ENCODE results near the gene IGF2.

Gene IGF2

GRCh38 chr11:2156416-2157182, 17.4 kb upstream of the IGF2 start:
- in situ Hi-C loops (cut with HindIII; ENCODE audit: low sequenced_read_pairs): loop anchor here (25.0 kb wide), 1 partner anchor 356 kb away; no protein-coding TSS in a partner anchor

GRCh38 chr11:2155511-2155910, 16.3 kb upstream of the IGF2 start:
- in situ Hi-C loops (cut with HindIII; ENCODE audit: low sequenced_read_pairs): loop anchor here (25.0 kb wide), 1 partner anchor 357 kb away; no protein-coding TSS in a partner anchor

DNA sequence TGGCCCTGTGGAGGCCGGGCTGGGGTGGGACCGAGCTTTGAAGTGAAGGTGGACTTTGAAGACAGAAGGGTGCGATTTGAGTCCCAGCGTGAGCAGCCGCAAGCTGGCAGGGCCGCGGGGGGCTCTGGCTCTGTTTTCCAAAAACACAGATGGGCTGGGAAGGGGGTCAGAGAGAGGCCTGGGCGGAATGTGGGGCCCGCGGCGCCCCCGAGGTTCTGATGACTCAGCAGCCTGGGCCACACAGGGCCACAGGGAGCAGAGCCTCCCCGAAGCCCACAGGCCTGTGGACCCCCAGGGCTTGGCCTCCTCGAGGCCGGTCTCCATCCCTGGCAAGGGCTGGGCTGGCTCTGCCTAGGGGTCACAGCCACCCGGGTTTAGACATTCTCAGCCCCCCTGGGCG, 15.7 kb upstream of the IGF2 start:
- in situ Hi-C loops (cut with HindIII; ENCODE audit: low sequenced_read_pairs): loop anchor here (5.0 to 25.0 kb wide), 2 partner anchors 53 to 357 kb away; no protein-coding TSS in a partner anchor

DNA sequence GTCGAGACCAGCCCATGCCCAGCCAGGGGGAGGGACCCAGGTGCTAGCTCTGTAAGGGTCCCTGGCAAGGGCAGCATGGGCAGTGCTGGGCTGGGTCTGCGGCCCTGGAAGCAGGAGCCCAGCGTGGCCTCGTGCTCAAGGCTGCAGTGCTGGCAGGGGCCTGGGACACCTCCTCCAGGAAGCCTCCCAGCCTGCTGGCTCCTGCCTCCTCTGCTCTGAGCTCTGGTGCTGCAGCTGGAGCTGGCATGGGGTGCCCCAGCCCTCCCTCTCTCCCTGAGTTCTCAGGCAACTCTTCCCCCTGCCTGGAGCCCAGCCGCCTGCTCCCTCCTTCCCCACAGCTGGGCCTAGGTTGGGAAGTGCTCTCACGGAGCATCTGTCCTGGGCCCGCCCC, 15.0 kb upstream of the IGF2 start:
- in situ Hi-C loops (cut with HindIII; ENCODE audit: low sequenced_read_pairs): loop anchor here (5.0 to 25.0 kb wide), 2 partner anchors 52 to 358 kb away; no protein-coding TSS in a partner anchor

GRCh38 chr11:2153581-2154194, 14.5 kb upstream of the IGF2 start:
- in situ Hi-C loops (cut with HindIII; ENCODE audit: low sequenced_read_pairs): loop anchor here (5.0 to 25.0 kb wide), 2 partner anchors 51 to 359 kb away; no protein-coding TSS in a partner anchor

DNA sequence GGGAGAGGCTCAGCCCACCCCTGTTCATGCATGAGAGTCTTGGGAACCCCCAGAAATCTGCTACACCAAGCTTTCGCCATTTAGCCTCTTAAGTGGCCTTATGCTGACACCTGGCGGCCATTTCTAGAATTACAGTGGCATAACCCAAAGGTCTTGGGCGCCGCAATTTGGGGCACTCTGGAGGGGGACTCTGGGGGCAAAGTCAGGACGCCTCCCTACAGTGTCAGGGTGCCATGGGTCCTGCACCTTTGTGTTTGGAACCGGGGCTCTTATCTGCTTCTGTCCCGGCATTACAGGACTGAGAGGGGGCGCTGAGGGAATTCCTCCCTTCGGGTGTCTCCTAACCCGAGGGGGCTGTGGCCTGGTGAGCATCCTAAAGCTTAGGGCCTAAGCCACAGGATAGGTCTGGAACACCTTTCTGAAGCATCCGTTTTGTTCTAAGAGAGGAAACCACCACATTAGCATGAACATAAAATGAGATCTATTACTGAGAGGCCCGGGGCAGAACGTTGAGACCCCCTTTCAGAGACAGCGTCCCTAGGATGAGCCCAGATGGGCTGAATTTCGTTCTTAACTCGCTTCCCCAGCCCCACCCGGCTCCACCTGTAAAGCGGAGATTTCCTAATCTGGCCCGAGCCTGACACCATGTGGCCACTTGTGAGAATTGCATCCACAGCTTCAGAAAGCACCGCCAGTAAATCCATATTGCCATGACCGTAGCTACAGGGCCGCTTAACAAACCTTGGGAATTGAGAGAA, 12.5 kb upstream of the IGF2 start:
- in situ Hi-C loops (cut with HindIII; ENCODE audit: low sequenced_read_pairs): loop anchor here (5.0 to 25.0 kb wide), 2 partner anchors 49 to 361 kb away; no protein-coding TSS in a partner anchor

DNA sequence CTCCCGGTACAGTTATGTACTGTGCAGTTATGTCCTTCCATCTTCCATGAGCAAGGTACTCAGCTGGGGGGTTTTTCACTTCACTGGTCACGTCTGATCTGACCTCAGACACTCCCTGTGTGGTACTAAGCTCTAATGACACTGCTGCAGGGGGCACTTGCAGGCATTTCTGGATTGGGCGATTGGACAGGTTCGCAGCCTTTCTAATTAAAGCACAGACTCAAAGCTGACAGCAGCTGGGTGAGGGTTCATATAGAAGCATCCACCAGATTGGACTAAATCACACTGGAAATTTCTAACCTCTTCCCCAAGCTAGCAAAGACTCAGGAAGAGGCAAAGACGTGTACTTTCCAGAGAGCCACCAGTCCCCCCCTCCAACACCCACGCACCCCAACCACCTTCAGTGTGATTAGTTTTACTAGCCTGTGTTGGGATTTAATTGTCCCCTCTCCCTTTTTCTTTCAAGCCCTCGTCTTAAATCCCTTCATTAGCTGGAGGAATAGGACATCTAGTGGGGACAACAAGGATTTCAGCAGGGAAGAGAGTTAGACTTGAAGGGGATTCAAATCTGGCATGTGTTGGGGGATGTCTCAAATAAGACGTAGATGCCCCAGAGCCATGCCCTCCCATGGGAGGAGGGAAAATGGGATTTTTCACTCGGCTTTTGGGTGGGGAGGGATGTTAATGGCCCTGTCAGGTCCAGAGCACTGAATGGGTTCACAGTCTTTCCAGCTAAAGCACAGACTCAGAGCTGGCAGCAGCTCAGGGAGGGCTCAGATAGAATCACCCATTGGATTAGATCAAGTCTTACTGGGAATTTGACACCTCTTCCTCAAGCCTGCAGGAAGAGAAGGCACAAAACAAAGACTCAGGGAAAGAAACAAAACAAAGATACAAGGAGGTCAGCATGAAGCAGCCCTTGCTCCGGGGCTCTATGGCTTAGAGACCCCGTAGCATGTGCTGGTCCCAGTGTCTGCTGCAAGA, 11.0 kb upstream of the IGF2 start:
- in situ Hi-C loops (cut with HindIII; ENCODE audit: low sequenced_read_pairs): loop anchor here (5.0 to 25.0 kb wide), 3 partner anchors 48 to 525 kb away; partner anchors contain the start of genes KRTAP5-4 and KRTAP5-5

DNA sequence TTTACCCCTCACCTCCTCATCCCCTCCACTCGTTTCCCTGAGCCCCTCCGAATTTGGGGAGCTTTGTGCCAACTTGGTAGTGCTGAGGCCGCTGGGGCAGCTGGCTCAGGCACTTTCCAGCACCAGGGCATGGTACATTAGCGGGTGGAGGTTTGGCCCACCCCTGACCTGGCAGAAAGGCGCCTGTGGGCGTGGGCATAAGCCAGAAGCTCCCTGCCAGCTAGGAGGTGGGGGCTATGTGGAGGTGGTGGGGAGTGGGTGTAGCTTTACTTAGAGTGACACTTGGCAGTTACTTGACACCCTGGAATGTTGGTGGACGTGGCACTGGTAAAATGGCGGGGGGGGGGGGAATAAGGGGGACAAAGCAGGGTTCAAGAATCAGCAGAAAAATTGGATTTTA, 10.3 kb upstream of the IGF2 start:
- in situ Hi-C loops (cut with HindIII; ENCODE audit: low sequenced_read_pairs): loop anchor here (10.0 kb wide), 1 partner anchor 525 kb away; the partner anchor contains the start of genes KRTAP5-4 and KRTAP5-5

- in situ Hi-C loops (cut with HindIII; ENCODE audit: low sequenced_read_pairs): loop anchor here (10.0 kb wide), 1 partner anchor 524 kb away; the partner anchor contains the start of genes KRTAP5-4 and KRTAP5-5
These were observed 9.4 kb upstream of the IGF2 start for GRCh38 chr11:2148595-2148994.

DNA sequence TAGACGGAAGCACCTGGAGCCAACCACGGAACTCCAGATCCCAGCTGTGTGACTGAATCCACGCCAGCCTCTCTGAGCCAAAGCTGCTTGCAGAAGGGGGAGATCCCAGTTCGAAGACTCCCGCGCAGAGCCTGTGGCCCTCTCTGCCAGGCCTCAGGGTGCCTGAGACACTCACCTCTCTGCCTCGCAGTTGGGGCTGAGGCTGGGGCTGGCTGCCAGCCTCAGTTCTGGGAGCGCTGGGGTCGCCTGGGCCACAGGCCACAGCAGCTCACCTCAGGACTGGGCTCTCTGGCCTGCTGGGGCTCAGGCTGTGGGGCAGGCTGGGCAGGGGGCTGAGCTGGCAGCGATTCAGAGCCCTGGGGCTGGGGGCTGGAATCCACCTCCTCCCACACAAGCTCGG, 8.2 kb upstream of the IGF2 start:
- in situ Hi-C loops (cut with HindIII; ENCODE audit: low sequenced_read_pairs): loop anchor here (10.0 kb wide), 1 partner anchor 523 kb away; the partner anchor contains the start of genes KRTAP5-4 and KRTAP5-5

GRCh38 chr11:2146051-2146450, 6.9 kb upstream of the IGF2 start:
- in situ Hi-C loops (cut with HindIII; ENCODE audit: low sequenced_read_pairs): loop anchor here (10.0 kb wide), 1 partner anchor 521 kb away; the partner anchor contains the start of genes KRTAP5-4 and KRTAP5-5

DNA sequence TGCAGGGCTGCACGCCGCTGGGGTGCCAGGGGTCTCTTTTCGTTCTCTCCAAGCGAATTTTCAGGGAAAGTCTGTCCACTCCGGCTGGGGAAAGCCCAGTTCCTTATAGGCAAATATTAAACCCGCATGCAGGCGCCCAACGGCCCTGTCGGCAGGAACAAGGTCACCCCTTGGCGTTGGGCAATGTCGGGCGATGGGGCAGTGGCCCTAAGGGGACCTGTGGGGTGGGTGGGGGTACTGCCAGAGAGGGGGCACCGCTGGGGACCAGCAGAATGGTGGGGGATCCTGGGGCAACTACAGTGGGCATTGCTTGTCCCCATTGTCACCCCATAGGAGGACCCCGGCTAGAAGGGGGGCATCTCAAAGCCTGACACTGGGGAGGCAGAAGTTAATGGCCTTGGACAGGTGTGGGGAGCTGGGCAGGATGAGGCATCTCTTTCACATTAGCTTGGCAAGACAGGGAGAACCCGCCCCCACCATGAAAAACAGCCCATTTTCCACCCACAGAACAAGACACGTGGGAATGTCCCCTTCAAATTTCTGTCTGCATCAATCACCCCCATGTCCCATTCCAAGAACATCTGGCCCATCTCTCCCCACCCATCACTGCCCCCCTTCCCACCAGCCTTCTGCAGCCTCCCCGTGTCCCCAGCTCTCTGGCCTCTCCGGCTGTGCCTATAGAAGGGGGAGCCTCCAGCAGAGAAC, 5.5 kb upstream of the IGF2 start:
- in situ Hi-C loops (cut with HindIII; ENCODE audit: low sequenced_read_pairs): loop anchor here (10.0 kb wide), 1 partner anchor 520 kb away; the partner anchor contains the start of genes KRTAP5-4 and KRTAP5-5

- in situ Hi-C loops (cut with HindIII; ENCODE audit: low sequenced_read_pairs): loop anchor here (10.0 kb wide), 1 partner anchor 519 kb away; the partner anchor contains the start of genes KRTAP5-4 and KRTAP5-5
These were observed 4.8 kb upstream of the IGF2 start for GRCh38 chr11:2143799-2144543.

GRCh38 chr11:2143477-2143798, 4.2 kb upstream of the IGF2 start:
- in situ Hi-C loops (cut with HindIII; ENCODE audit: low sequenced_read_pairs): loop anchor here (10.0 kb wide), 1 partner anchor 519 kb away; the partner anchor contains the start of genes KRTAP5-4 and KRTAP5-5

DNA sequence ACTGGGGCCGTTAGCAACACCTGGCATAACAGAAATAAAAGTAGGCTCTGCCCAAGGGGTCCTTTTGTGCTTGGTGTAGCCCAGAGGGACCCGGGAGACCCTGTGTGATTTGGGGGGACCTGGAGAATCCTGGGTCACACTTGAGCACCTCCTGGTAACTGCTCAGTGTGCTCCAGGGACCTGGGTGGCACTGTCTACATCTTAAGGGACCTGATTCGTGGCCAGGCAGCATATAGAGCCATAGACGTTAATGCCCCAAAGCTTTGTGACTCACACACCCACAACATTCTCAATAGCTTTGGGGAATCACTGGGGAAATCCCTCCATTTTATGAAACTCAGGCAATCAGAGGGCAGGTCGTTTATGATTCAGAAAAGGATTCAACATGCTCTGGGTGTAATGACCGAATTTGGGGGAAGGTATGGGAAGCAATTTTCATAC, 3.6 kb upstream of the IGF2 start:
- in situ Hi-C loops (cut with HindIII; ENCODE audit: low sequenced_read_pairs): loop anchor here (10.0 kb wide), 1 partner anchor 518 kb away; the partner anchor contains the start of genes KRTAP5-4 and KRTAP5-5

DNA sequence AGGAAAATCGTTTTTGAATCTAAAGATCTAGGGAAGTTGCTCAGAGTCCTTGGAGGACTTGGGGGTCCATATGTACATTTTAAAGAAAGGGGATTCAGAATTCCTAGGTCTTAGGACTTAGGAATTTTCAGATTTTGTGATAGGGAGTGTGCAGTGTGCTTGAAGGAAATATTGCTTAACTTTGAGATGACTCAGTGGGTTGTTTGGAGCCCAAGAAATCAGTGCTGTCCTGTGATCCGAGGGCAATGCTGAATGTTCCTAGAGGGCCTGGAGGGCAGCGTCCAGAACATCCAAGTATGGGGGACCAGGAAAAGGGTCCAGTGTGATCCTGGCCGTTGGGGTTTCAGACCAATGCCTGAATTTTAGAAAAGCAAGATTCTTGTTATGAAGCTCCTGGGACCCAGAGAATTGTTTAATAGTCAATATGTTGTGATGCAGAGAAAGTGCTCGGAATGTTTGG, 3.1 kb upstream of the IGF2 start:
- in situ Hi-C loops (cut with HindIII; ENCODE audit: low sequenced_read_pairs): loop anchor here (10.0 kb wide), 1 partner anchor 518 kb away; the partner anchor contains the start of genes KRTAP5-4 and KRTAP5-5
